NT2/D1 (cell line): ENCODE data around the gene CEP135.
"Not testable (repeated sequence)": the region's sequence is repeated elsewhere in the genome, so short reads cannot be mapped to it uniquely, and the experiment has no call there.

Experiments
- DNase-seq: peaks from one replicate; pipeline ENCODE4 v3.0.0-alpha.2; 2011; ENCODE audit warnings: low read depth, low spot score
- H3K27me3 ChIP-seq: 2 replicates; pipeline ENCODE4 v1.6.0; 2011; ENCODE audit warnings: mild to moderate bottlenecking; ENCODE audit not compliant: insufficient read length, insufficient read depth
- H3K36me3 ChIP-seq: 2 replicates; pipeline ENCODE4 v1.6.1; 2011; ENCODE audit warnings: mild to moderate bottlenecking, low read length, mixed read lengths; ENCODE audit not compliant: insufficient read depth, insufficient read length
- H3K4me1 ChIP-seq: 2 replicates; pipeline ENCODE4 v1.5.1; 2011; ENCODE audit not compliant: insufficient read depth, insufficient read length
- H3K4me3 ChIP-seq: 2 replicates; pipeline ENCODE4 v1.5.1; 2011; ENCODE audit warnings: low read depth; ENCODE audit not compliant: insufficient read length
- H3K9ac ChIP-seq: 2 replicates; pipeline ENCODE4 v1.6.0; 2011; ENCODE audit warnings: low read depth; ENCODE audit not compliant: insufficient read length
- H3K9me3 ChIP-seq: 2 replicates; pipeline ENCODE4 v1.5.1; 2011; ENCODE audit warnings: mild to moderate bottlenecking, low read length; ENCODE audit not compliant: insufficient read depth
- SUZ12 ChIP-seq: IDR thresholded peaks from 2 replicates; pipeline ENCODE4 v1.6.1; 2011; ENCODE audit not compliant: insufficient read length, insufficient read depth; ENCODE audit errors: extremely low read depth
- YY1 ChIP-seq: IDR thresholded peaks from 2 replicates; pipeline ENCODE4 v1.6.1; 2011; ENCODE audit not compliant: insufficient read length, insufficient read depth
- ZNF274 ChIP-seq: IDR thresholded peaks from 2 replicates; pipeline ENCODE4 v1.6.1; 2011; ENCODE audit warnings: mild to moderate bottlenecking, low read depth, low read length

The CEP135 gene

DNA sequence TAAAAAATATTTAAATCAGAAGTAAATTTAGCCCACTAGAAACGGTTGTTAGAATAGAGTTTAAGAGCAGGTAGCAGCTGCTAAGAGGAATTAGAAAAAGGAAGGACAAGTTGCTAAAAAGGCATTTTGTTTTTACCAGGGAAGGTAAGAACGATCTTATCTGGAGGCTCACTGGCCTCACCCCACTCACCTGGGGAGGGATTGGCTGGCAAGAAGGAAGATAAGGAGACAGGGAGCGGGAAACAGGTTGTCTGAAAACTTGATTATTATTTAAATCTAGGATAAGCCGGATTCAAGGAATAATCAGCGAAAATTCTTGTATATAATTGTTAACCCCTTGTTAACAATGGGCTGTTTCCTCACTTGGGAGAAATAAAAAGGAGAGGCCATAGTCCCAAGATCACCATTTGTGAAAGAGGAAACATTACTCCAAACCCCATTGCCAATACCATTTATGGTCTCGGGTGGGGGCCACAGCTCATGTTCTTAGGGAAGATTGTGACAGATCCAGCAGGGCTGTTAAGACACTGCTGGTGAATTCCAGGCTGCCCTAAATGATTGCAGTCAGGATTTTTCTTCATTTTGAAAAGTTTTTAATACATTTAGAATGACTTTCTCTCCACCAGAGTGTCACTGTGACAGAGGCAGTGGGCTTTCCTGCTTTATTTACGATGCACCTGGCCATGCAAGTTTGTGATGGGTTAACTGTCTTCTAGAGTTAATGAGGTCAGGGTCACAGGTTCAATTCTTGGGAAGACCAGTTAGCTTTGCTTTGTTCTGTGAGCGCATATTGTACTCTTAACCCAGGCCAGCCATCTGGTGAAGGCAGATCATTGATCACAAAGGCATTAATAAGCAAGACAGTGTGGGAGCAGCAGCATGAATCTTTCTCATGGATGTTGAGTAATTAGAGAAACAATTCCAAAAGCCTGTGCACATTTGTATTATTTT lies 106.6 kb downstream of the CEP135 start:
- Histone ChIP-seq H3K9me3 (no peaks in the 10 kb centered on the region), H3K36me3 (no peaks in the 10 kb centered on the region), H3K4me1 (no peaks in the 10 kb centered on the region), H3K9ac (no peak overlapping the region), H3K4me3 (no peak overlapping the region), H3K27me3 (no peaks in the 10 kb centered on the region)
- no peak for TF ChIP-seq ZNF274
- DNase-seq = no peak

DNA sequence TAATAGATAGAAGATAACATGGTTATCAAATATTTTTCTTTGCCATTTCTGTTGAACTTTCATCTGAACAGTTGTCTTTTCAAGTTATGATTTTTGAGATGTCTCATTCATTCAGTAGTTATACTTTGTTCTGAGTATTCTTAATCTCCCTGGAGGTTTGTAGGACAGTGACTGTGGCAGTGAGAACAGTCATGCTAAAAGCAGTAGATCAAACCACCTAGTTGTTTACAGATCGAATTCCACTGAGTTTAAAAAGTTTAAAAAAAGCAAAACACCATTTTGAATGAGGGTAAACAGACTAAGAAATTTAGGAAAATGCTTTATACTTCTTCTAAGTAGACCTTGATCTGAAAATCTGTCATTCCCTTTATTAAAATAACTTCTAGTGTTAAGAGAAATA lies 107.2 kb downstream of the CEP135 start:
- no peak for DNase-seq
- H3K9ac ChIP-seq = no peak overlapping the region
- H3K4me1 ChIP-seq = no peaks in the 10 kb centered on the region
- no peak overlapping the region for H3K4me3 ChIP-seq
- H3K27me3 ChIP-seq = no peaks in the 10 kb centered on the region
- H3K9me3 ChIP-seq = no peaks in the 10 kb centered on the region
- no peaks in the 10 kb centered on the region for H3K36me3 ChIP-seq
- TF ChIP-seq SUZ12 (no peak), YY1 (no peak), ZNF274 (no peak)

DNA sequence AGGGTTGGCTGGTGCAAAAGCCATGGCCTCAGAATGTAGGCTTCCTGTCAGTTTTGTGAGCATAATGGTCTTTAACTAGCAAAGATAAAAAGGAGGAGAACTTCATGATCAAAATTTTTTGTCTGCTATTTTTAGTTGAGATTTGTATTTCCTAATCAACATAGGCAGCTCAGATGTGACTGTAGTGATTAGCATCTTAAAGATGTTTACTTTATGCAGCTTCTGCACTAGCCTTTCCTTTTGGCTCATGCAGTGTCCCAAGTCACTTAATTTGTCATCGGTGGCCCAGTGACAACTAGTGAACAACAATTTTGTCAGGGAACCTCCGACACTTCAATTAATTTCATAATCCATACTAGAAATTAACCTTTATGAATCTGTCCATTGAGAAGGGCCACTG lies 109.8 kb downstream of the CEP135 start:
- Histone ChIP-seq H3K36me3 (no peaks in the 10 kb centered on the region), H3K9ac (no peak overlapping the region), H3K27me3 (no peaks in the 10 kb centered on the region), H3K4me3 (no peak overlapping the region), H3K4me1 (no peaks in the 10 kb centered on the region), H3K9me3 (no peaks in the 10 kb centered on the region)
- DNase-seq = no peak
- TF ChIP-seq YY1 (no peak), SUZ12 (no peak), ZNF274 (no peak)

DNA sequence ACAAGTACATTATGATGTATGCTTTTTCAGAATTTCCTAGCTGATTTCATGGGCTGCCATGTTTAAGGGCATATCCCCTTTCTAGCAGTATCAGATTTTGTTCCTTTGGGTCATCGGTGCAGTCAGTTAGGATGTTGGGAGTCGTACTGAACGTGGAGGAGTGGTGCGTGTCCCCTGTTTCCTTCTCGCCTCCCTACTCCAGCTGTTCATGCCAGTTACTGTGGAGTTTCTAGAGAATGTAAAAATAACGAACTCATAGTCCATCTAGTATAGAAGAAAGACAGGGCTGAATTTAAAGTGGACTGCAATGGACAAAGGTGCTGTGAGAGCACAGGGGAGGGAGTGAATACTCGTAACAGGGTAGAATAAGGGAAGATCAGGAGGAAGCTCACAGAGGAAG lies 111.3 kb downstream of the CEP135 start:
- no peaks in the 10 kb centered on the region for H3K27me3 ChIP-seq
- no peaks in the 10 kb centered on the region for H3K9me3 ChIP-seq
- no peak overlapping the region for H3K9ac ChIP-seq
- H3K4me1 ChIP-seq = no peaks in the 10 kb centered on the region
- H3K36me3 ChIP-seq = no peaks in the 10 kb centered on the region
- TF ChIP-seq YY1 = no peak
- no peak for TF ChIP-seq SUZ12
- TF ChIP-seq ZNF274 = no peak
- no peak overlapping the region for H3K4me3 ChIP-seq
- no peak for DNase-seq

DNA sequence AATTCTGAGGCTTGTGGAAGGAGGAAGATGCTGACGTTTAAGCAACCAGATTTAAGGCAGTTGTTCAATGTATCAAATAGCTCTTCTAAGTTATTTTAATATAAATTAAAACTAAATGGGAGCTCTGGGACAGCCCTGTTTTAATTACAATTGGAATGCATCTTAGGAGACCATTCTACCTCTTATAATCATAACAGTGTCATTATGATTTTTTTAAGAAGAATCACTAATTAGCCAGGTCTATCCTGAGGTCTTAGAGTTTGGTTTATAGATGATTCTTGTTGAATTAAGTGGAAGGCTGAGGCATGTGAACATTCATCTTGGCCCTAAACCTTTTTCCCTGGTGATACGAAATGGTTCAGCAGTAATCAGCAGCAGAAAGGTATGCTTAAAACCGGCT lies 113.4 kb downstream of the CEP135 start:
- TF ChIP-seq SUZ12 (no peak), ZNF274 (no peak), YY1 (no peak)
- H3K36me3 ChIP-seq = no peaks in the 10 kb centered on the region
- H3K4me1 ChIP-seq = no peaks in the 10 kb centered on the region
- DNase-seq = no peak
- H3K9me3 ChIP-seq = no peaks in the 10 kb centered on the region
- H3K4me3 ChIP-seq = no peak overlapping the region
- no peaks in the 10 kb centered on the region for H3K27me3 ChIP-seq
- no peak overlapping the region for H3K9ac ChIP-seq

DNA sequence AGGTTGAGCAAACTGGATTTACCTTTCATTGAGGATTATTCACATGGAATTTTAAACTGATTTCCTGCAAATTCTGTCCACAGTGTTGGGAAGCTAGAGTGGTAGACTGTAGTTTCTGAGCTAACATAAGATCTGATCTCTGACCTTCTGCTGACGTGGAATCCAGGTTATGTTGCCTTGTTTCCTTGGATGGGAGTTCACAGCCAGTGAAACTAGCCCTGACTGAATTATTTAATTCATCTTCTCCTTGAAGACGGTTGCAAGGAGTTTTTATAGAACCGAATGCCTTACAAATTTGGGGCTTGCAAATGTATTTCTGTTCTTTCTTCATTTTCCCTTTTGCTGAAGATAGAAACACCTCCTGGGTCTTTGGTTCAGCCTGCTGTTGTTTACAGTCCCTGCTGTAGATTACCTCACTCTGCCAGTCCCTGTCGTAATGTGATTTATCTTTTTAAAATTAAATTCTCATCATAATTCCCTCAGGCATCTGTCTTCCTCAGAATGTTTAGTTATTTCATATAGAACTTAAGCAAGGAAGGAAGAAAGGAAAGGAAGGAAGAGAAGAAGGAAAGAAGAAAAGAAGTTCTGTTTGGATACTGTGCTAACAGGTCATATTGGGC lies 113.9 kb downstream of the CEP135 start:
- H3K27me3 ChIP-seq = no peaks in the 10 kb centered on the region
- H3K9ac ChIP-seq = no peak overlapping the region
- no peaks in the 10 kb centered on the region for H3K36me3 ChIP-seq
- DNase-seq = no peak
- no peaks in the 10 kb centered on the region for H3K9me3 ChIP-seq
- TF ChIP-seq ZNF274 = no peak
- TF ChIP-seq SUZ12 = no peak
- TF ChIP-seq YY1 = no peak
- H3K4me1 ChIP-seq = no peaks in the 10 kb centered on the region
- no peak overlapping the region for H3K4me3 ChIP-seq

DNA sequence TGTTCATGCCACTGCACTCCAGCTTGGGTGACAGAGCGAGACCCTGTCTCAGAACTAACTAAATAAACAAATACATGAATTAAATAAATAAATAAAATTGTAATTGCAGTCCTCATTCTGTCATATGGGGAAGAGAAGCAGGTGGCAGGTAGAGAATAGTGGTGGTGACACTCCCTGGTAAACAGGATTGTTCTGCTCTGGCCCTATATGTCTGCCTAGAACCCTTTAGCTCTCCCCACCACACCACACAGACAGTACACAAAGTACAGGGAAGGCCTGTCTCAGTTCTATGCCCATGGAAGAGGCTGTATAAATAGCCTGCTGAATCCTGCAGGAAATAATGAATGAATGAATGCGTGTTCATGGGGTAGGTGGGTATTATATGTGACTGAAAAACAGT lies 117.7 kb downstream of the CEP135 start:
- H3K36me3 ChIP-seq = no peaks in the 10 kb centered on the region
- no peaks in the 10 kb centered on the region for H3K27me3 ChIP-seq
- H3K9me3 ChIP-seq = peaks cover 3% of the 10 kb centered on the region; the same call in 1 of the 2 replicates
- no peak overlapping the region for H3K4me3 ChIP-seq
- TF ChIP-seq ZNF274 (no peak), SUZ12 (no peak), YY1 (no peak)
- H3K9ac ChIP-seq = no peak overlapping the region
- no peaks in the 10 kb centered on the region for H3K4me1 ChIP-seq
- no peak for DNase-seq

DNA sequence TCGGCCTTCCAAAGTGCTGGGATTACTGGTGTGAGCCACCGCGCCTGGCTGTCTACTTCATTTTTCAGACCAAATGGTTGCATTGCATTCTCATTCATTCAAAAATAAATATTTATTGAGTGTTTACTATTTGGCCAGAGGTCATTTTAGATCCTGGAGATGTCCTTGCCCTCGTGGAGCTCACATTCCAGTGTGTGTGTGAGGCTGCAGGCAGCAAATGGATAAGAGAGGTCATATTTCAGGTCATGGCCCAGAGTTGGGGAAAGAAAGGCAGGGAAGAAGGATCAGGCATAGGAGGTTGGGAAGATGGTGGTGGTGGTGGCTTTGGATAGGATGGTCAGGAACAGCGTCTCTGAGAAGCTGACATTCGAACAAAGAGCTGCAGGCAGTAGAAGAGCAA lies 119.1 kb downstream of the CEP135 start:
- H3K36me3 ChIP-seq = no peaks in the 10 kb centered on the region
- DNase-seq = no peak
- no peaks in the 10 kb centered on the region for H3K27me3 ChIP-seq
- peaks cover 3% of the 10 kb centered on the region; the same call in 1 of the 2 replicates for H3K9me3 ChIP-seq
- H3K9ac ChIP-seq = no peak overlapping the region
- no peak overlapping the region for H3K4me3 ChIP-seq
- no peaks in the 10 kb centered on the region for H3K4me1 ChIP-seq
- no peak for TF ChIP-seq YY1
- TF ChIP-seq ZNF274 = no peak
- no peak for TF ChIP-seq SUZ12

DNA sequence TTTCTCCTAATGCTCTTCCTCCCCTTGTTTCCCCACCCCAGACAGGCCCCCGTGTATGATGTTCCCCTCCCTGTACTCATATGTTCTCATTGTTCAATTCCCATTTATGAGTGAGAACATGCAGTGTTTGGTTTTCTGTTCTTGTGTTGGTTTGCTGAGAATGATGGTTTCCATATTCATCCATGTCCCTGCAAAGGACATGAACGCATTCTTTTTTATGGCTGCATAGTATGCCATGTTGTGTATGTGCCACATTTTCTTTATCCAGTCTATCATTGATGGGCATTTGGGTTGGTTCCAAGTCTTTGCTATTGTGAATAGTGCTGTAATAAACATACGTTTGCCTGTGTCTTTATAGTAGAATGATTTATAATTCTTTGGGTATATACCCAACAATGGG lies 124.0 kb downstream of the CEP135 start:
- not testable (repeated sequence) for H3K4me3 ChIP-seq, H3K9ac ChIP-seq, H3K4me1 ChIP-seq, DNase-seq, H3K27me3 ChIP-seq, H3K36me3 ChIP-seq
- peaks cover 25% of the 10 kb centered on the region for H3K9me3 ChIP-seq
